ENCODE results near the gene SNX13.

Gene SNX13

DNA sequence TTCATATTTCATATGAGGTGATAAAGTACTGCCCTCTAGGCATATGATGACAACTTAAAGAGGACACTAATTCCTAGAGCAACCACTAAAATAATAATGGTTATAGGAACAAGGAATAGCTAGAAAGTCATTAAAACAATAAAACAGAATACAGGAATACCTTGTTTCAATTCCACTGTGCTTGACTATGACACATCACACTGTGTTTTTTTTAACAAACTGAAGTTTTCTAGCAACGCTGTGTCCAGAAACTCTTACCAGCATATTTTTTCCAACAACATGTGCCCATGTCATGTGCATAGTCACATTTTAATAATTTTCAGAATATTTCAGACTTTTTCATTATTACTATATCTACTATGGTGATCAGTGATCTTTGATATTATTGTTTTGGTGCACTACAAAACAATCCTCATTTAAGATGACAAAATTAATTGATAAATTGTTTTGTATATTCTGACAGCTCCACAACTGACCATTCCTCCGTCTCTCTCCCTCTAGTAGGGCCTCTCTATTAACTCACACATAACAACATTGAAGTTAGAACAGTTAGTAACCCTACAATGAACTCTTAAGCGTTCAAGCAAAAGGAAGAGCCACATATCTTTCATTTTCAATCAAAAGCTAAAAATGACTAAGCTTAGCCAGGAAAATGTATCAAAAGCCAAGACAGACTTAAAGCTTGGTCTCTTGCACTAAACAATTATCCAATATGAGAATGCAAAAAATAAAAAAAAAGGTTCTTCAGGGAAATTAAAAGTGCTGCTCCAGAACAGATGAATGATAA lies 85.8 kb downstream of the SNX13 start:
- H3K4me3 ChIP-seq (replicated peaks; ENCODE audit: low read depth, low read length): no peak overlapping the region
- no peak for DNase-seq (ENCODE audit: extremely low read depth, low read depth)
- TF ChIP-seq CTCF (IDR thresholded peaks at IDR 0.05; ENCODE audit: low read depth, low read length, missing control alignments): no peak

DNA sequence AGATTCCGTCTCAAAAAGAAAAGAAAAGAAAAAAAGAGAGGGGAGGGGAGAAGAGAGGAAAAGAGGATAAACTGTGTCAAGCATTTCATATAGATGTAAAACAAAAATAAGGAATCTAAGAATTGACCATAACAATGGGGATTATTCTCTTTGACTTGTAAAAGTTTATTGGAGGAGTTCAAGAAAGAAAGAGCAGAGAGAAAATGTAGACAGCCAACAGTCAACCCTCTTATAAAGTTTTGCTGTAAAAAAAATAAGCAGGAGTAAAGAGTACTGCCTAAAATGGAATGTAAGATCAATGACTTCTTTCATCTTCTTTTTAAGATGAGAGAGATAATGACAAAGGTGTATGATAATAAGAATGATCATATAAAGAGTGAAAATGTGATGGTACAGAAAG lies 87.9 kb downstream of the SNX13 start:
- DNase-seq (ENCODE audit: extremely low read depth, low read depth): no peak
- H3K4me3 ChIP-seq (replicated peaks; ENCODE audit: low read depth, low read length): no peak overlapping the region
- no peak for TF ChIP-seq CTCF (IDR thresholded peaks at IDR 0.05; ENCODE audit: low read depth, low read length, missing control alignments)

DNA sequence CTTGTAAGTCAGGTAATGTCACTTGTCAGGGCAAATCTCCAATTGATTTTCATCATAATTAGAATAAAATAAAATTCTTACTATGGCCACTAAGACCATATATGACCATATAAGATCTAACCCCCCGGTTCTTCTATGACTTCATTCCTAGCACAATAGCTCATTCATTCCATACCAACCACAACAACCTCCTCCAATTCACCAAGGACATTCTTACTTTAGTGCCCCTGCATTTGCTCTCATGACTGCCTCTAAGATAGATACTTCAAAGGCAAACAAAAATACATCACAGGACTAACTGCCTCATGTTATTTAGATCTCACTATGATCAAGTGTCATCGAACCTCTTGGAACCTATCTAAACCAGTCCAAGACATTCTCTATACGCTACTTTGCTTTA lies 90.8 kb downstream of the SNX13 start:
- TF ChIP-seq CTCF (IDR thresholded peaks at IDR 0.05; ENCODE audit: low read depth, low read length, missing control alignments): no peak
- DNase-seq (ENCODE audit: extremely low read depth, low read depth): no peak
- H3K4me3 ChIP-seq (replicated peaks; ENCODE audit: low read depth, low read length): no peak overlapping the region

- no peak for TF ChIP-seq CTCF (IDR thresholded peaks at IDR 0.05; ENCODE audit: low read depth, low read length, missing control alignments)
- no peak for DNase-seq (ENCODE audit: extremely low read depth, low read depth)
- H3K4me3 ChIP-seq (replicated peaks; ENCODE audit: low read depth, low read length): no peak overlapping the region
Measured at GRCh38 chr7:17848516-17848915, 91.8 kb downstream of the SNX13 start.

DNA sequence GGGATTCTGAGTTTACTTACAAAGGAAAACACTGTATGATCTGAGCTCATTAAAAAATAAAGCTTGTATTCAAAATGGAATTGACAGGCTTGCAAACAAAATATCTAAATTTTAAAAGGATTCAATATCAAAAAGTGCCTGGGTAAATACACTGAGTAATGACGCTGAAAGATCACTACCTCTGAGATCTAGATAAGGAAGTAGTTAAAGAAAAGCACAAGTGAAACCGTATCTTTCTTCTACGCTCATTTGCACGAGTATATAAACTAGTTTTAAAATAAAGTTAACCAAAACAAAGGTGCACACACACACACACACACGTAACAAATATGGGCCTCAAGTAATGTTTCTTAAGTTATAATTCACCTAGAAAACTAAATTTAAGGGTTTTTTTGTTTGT lies 93.4 kb downstream of the SNX13 start:
- TF ChIP-seq CTCF (IDR thresholded peaks at IDR 0.05; ENCODE audit: low read depth, low read length, missing control alignments): no peak
- no peak for DNase-seq (ENCODE audit: extremely low read depth, low read depth)
- H3K4me3 ChIP-seq (replicated peaks; ENCODE audit: low read depth, low read length): no peak overlapping the region

DNA sequence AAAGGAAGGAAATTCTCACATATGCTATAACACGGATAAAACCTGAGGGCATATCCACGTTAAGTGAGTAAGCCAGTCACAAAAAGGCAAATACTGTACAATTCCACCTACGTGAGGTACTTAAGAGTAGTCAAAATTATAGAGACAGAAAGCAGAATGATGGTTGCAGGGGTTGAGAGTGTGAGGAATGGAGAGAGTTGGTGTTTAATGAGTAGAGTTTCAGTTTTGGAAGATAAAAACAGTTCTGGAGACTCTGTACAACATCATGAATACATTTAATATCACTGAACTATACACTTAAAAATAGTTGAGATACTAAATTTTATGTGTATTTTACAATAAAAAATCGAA lies 95.1 kb downstream of the SNX13 start:
- no peak for DNase-seq (ENCODE audit: extremely low read depth, low read depth)
- H3K4me3 ChIP-seq (replicated peaks; ENCODE audit: low read depth, low read length): no peak overlapping the region
- no peak for TF ChIP-seq CTCF (IDR thresholded peaks at IDR 0.05; ENCODE audit: low read depth, low read length, missing control alignments)
